Heart left ventricle (tissue), 16 donors: ENCODE data around the gene FAXC. TPM values are rescaled to one million over a fixed set of nuclear protein-coding genes. Genes with fewer than 3 reads are reported as not detected.

ENCODE experiments used
- ATAC-seq, 4 donors: fragments of 200-7000 bp; cut with Tn5 transposase; one replicate each; pipeline ENCODE4 v1.9.1; 2020 to 2022; ENCODE audit warnings: moderate library complexity in 4 of 4, mild to moderate bottlenecking in 3 of 4, moderate number of reproducible peaks in 1 of 4
- DNase-seq, 5 donors: peaks; one replicate each; pipeline ENCODE4 v3.0.0-alpha.2; 2020
- H3K27ac ChIP-seq, 12 donors: fragments of 200-600 bp; sonication (generic) in 4 of 12; one replicate each; pipeline versions ENCODE4 v1.5.0 to v1.8.0; 2016 to 2022; ENCODE audit warnings: mild to moderate bottlenecking in 2 of 12
- H3K27me3 ChIP-seq, 9 donors: fragments of 200-600 bp; sonication (generic) in 2 of 9; one replicate each; pipeline versions ENCODE4 v1.5.1 to v1.8.0; 2016 to 2022; ENCODE audit warnings: mild to moderate bottlenecking in 3 of 9
- H3K36me3 ChIP-seq, 9 donors: fragments of 200-600 bp; sonication (generic) in 2 of 9; one replicate each; pipeline versions ENCODE4 v1.5.0 to v1.8.0; 2018 to 2022; ENCODE audit warnings: mild to moderate bottlenecking in 2 of 9
- H3K4me1 ChIP-seq, 12 donors: fragments of 200-600 bp; sonication (generic) in 4 of 12; one replicate each; pipeline versions ENCODE4 v1.5.0 to v1.8.0; 2016 to 2022; ENCODE audit warnings: mild to moderate bottlenecking in 3 of 12
- H3K4me3 ChIP-seq, 12 donors: fragments of 200-600 bp; sonication (generic) in 4 of 12; one replicate each; pipeline versions ENCODE4 v1.5.0 to v1.8.0; 2017 to 2022; ENCODE audit warnings: mild to moderate bottlenecking in 9 of 12, moderate library complexity in 4 of 12
- H3K9me3 ChIP-seq, 12 donors: fragments of 200-600 bp; sonication (generic) in 4 of 12; one replicate each; pipeline versions ENCODE4 v1.5.0 to v1.8.0; 2016 to 2022; ENCODE audit warnings: mild to moderate bottlenecking in 1 of 12
- POLR2A ChIP-seq, 2 donors: fragments of 450-650 bp; IDR thresholded peaks; one replicate each; pipeline ENCODE4 v1.6.1; 2017; ENCODE audit warnings: antibody characterized with exemption in 2 of 2, mild to moderate bottlenecking in 2 of 2, moderate library complexity in 2 of 2
- WGBS, 4 donors: extraction: QIAGEN DNeasy Blood & Tissue Kit in 2 of 4; methylation state at CpG; one replicate each; pipeline versions ENCODE4 v1.1.5 to v1.1.7; 2013 to 2018; 5-methylcytosine and 5-hydroxymethylcytosine counted together
- intact Hi-C, 10 donors: fragments of 100-400 bp; cut with DNase I; formaldehyde crosslinking; loops; one replicate each; pipeline versions ENCODE4 v1.11.1 to v1.14.2; 2022
- polyA plus RNA-seq, 2 donors: library from polyadenylated mRNA; stranded (reverse); fragments of 200-250 nt; gene quantifications; one replicate each; pipeline ENCODE4 v1.2.3, GENCODE V29; 2013
- total RNA-seq, 9 donors: library from RNA; depleted of rRNA in 2 of 9; stranded (reverse); fragments of >200 nt in 2 of 9; fragmentation: NEBNext Ultra II Directional in 3 of 9; extraction: Animal tissue kit (Norgen Biotek cat#: 25700) in 3 of 9; gene quantifications; one replicate each; pipeline versions ENCODE4 v1.1.0 to v1.2.4, GENCODE V29; 2016 to 2023
- TF ChIP-seq, protein P1 (sequence below), 12 donors: fragments of 200-600 bp; sonication (generic) in 4 of 12; IDR thresholded peaks; one replicate each; pipeline versions ENCODE4 v1.5.0 to v1.8.0; 2018 to 2022; ENCODE audit warnings: antibody characterized with exemption in 12 of 12, mild to moderate bottlenecking in 5 of 12
- donor health status: ischemic (EF 13 %, LVEDD 7.1; RV severe dilation, severe dysfunction).
- donor health status: healthy with polysubstance abuse.
- donor health status: DM: no; HTN: yes; CAD: no.
- donor health status: DM: no; HTN: no; CAD: no.
- donor health status: ischemic (EF 25% LVEDD 6.9; RV normal size, moderate dysfunction).
- donor health status: ischemic (EF 25% LVEDD 5.7; RV mildly dilated, moderate dysfunction).
- donor health status: healthy.
- donor health status: DM: yes; HTN: yes; CAD: no.
- donor health status: ischemic (EF 35%, LVEDD 5.7; RV mildly dilated, moderate dysfunction).
- donor health status: nonischemic (EF 11% LVEDD 7.7; RV severe dilation, severe dysfunction).
- donor health status: DM: yes; HTN: yes; CAD: no.
- donor health status: PGD.
- donor health status: ischemic (EF 29% LVEDD 5.4; RV normal size, mild dysfunction).
- donor health status: nonischemic (EF 23%, LVEDD 6.1; RV moderate dilation, normal function).

FAXC gene
- total and polyA plus RNA-seq, 11 donors, result under 0.01 to 3.2 (median 0.51) TPM; not detected in 3

DNA sequence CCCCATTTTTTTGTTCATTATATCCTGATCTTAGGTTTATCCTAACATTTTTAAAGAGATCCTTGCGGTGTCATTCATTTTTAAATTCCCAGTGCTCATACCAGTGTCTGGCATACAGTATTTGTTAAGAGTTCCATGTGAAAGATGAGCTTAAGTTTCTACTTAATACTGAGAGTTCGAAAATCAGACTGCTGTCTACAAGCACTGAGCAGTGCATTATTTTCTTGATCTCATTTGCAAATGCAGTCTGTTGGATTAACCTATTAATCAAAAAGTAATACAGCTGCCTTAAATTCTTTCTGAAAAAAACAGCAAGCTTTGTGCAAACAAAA is 43.9 kb upstream of the FAXC start:
- ATAC-seq (peak in 3 of 4 donors; percentile 8 to 17 (median 9)), DNase-seq (no peak)
- Histone ChIP-seq H3K36me3 (peaks cover 0 to 15% (median 12%) of the 10 kb centered on the region in 9 donors), H3K4me1 (peaks cover 0 to 9% (median 2%) of the 10 kb centered on the region in 12 donors), H3K27ac (peak overlapping the region; percentile 75 to 90 (median 86)), H3K4me3 (peak overlapping the region; percentile 71 to 91 (median 82)), H3K9me3 (no peaks in the 10 kb centered on the region), H3K27me3 (no peaks in the 10 kb centered on the region)
- intact Hi-C loops, result loop anchor here in 1 of 10 donors (5.0 kb wide), 1 partner anchor 34 kb away; the partner anchor contains the start of gene PNISR
- TF ChIP-seq POLR2A (IDR thresholded peaks at IDR 0.05), result no peak
- TF ChIP-seq, protein P1, sequence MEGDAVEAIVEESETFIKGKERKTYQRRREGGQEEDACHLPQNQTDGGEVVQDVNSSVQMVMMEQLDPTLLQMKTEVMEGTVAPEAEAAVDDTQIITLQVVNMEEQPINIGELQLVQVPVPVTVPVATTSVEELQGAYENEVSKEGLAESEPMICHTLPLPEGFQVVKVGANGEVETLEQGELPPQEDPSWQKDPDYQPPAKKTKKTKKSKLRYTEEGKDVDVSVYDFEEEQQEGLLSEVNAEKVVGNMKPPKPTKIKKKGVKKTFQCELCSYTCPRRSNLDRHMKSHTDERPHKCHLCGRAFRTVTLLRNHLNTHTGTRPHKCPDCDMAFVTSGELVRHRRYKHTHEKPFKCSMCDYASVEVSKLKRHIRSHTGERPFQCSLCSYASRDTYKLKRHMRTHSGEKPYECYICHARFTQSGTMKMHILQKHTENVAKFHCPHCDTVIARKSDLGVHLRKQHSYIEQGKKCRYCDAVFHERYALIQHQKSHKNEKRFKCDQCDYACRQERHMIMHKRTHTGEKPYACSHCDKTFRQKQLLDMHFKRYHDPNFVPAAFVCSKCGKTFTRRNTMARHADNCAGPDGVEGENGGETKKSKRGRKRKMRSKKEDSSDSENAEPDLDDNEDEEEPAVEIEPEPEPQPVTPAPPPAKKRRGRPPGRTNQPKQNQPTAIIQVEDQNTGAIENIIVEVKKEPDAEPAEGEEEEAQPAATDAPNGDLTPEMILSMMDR (IDR thresholded peaks at IDR 0.05), result no peak
- WGBS, 4 donors, result 23 to 27% (median 24%) methylated on average over 2 of the region's 2 CpGs

DNA sequence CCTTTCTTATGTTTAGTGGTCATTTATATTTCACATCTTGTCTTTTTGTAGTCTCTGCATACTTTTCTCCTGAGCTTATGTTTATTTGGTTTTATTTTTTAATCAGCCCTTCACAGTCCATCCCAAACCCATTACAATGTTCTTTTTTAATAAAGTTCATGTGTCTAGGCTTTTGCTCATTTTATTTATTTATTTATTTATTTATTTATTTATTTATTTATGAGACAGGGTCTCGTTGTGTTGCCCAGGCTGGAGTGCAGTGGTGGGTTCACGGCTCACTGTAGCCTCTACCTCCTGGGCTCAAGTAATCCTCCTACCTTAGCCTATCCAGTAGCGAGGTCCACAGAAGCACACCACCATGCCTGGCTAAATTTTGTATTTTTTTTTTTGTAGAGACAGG is 41.4 kb upstream of the FAXC start:
- ATAC-seq (no peak), DNase-seq (no peak)
- Histone ChIP-seq H3K9me3 (no peaks in the 10 kb centered on the region), H3K27ac (no peak overlapping the region), H3K4me1 (peaks cover 0 to 9% (median 2%) of the 10 kb centered on the region in 12 donors), H3K36me3 (no peaks in the 10 kb centered on the region), H3K4me3 (no peak overlapping the region), H3K27me3 (no peaks in the 10 kb centered on the region)
- WGBS, 4 donors, result 91 to 97% (median 94%) methylated on average over 3 of the region's 3 CpGs
- intact Hi-C loops, result loop anchor here in 1 of 10 donors (5.0 kb wide), 1 partner anchor 36 kb away; the partner anchor contains the start of gene PNISR
- TF ChIP-seq POLR2A (IDR thresholded peaks at IDR 0.05), result no peak

DNA sequence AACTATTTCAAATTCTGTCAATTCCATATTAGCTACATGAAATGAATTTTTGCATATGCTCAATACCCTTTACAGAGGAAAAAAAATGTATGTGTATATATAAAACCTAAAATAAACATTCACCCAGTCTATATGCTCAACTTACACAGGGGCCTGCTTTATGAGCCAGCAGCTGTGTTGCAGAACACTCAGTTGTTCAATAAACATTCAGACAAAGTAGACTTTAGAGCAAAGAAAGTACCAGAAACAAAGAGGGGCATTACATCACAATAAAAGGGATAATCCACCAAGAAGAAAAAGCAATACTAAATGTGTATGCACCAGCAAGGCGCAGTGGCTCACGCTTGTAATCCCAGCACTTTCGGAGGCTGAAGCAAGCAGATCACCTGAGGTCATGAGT is 35.0 kb upstream of the FAXC start:
- intact Hi-C loops, result no loop called here
- 89 to 99% (median 97%) methylated on average over 3 of the region's 3 CpGs for WGBS, 4 donors
- no peaks in the 10 kb centered on the region for H3K27me3 ChIP-seq
- H3K4me3 ChIP-seq, result no peak overlapping the region
- no peak for DNase-seq
- H3K4me1 ChIP-seq, result no peaks in the 10 kb centered on the region
- no peak for ATAC-seq
- TF ChIP-seq POLR2A (IDR thresholded peaks at IDR 0.05), result no peak
- TF ChIP-seq, protein P1 (IDR thresholded peaks at IDR 0.05), result no peak
- peaks cover 0 to 7% (median 0%) of the 10 kb centered on the region in 9 donors for H3K36me3 ChIP-seq
- H3K27ac ChIP-seq, result no peak overlapping the region
- no peaks in the 10 kb centered on the region for H3K9me3 ChIP-seq

DNA sequence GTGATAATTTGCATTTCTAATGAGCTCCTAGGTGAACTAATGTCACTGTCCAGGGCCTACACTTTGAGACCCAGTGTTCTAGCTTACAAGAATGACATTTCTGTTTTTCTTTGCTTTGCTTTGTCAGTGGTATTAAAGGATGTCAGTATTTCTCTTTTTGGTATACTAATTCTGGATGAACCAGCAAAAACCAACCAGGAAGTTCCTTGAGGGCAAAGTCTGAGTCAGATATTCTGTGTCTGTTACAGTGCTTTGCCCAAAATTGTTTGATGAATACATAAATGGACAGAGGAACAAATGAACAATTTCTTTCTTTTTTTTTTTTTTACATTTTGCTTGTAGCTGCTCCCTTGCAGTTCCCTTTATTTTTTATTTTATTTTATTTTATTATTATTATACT is 29.2 kb upstream of the FAXC start:
- ATAC-seq (no peak), DNase-seq (no peak)
- TF ChIP-seq, protein P1 (IDR thresholded peaks at IDR 0.05), result no peak
- TF ChIP-seq POLR2A (IDR thresholded peaks at IDR 0.05), result no peak
- peaks cover 0 to 16% (median 0%) of the 10 kb centered on the region in 9 donors for H3K36me3 ChIP-seq
- no peak overlapping the region for H3K4me3 ChIP-seq
- intact Hi-C loops, result no loop called here
- H3K27me3 ChIP-seq, result no peaks in the 10 kb centered on the region
- no peaks in the 10 kb centered on the region for H3K4me1 ChIP-seq
- no peak overlapping the region for H3K27ac ChIP-seq
- H3K9me3 ChIP-seq, result no peaks in the 10 kb centered on the region

DNA sequence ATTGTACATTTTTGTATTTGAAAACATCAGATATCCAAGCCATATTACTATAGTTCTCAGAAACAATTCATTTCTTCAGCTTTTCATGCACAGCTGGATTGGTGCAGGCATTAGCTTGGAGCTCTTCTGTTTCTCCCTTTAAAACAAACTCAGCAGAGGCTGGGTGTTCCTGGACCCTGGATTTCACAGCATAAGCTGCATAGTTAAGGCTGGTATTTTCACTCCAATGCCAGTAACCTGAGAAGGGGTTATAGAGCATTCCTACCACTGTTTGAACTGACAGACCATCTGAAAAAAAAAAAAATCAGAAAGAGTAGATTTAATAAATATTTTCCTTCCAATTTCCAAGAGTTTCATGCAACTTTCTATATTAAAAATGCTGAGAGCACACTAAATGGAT is 20.1 kb upstream of the FAXC start:
- intact Hi-C loops, result no loop called here

More for the DNA sequence above, 20.1 kb upstream of the FAXC start:
- Histone ChIP-seq H3K4me1 (no peaks in the 10 kb centered on the region), H3K9me3 (no peaks in the 10 kb centered on the region), H3K4me3 (no peak overlapping the region), H3K36me3 (peaks cover 0 to 39% (median 0%) of the 10 kb centered on the region in 9 donors), H3K27ac (no peak overlapping the region), H3K27me3 (no peaks in the 10 kb centered on the region)
- ATAC-seq (no peak), DNase-seq (no peak)
- TF ChIP-seq, protein P1 (IDR thresholded peaks at IDR 0.05), result no peak
- TF ChIP-seq POLR2A (IDR thresholded peaks at IDR 0.05), result no peak
